BE2C (cell line): ENCODE measurements around the gene PCSK5.

ENCODE experiments used
- DNase-seq: peaks from one replicate; pipeline ENCODE4 v3.0.0-alpha.2; 2020
- H3K27me3 ChIP-seq: fragments of 250-450 bp; sonication (Bioruptor Pico); 2 replicates; pipeline ENCODE4 v1.5.1; 2020; ENCODE audit warnings: mild to moderate bottlenecking
- H3K36me3 ChIP-seq: fragments of 250-450 bp; sonication (Bioruptor Pico); 2 replicates; pipeline ENCODE4 v1.5.1; 2020; ENCODE audit warnings: mild to moderate bottlenecking
- H3K4me1 ChIP-seq: fragments of 250-450 bp; sonication (Bioruptor Pico); 2 replicates; pipeline ENCODE4 v1.5.1; 2020
- H3K4me3 ChIP-seq: 2 replicates; pipeline ENCODE4 v1.5.1; 2011; ENCODE audit warnings: low read depth, low read length
- H3K9me3 ChIP-seq: fragments of 250-450 bp; sonication (Bioruptor Pico); 2 replicates; pipeline ENCODE4 v1.5.1; 2020
- CTCF ChIP-seq: IDR thresholded peaks from 2 replicates; pipeline ENCODE4 v1.5.1; 2012; ENCODE audit warnings: mild to moderate bottlenecking, low read depth, low read length

PCSK5 gene

DNA sequence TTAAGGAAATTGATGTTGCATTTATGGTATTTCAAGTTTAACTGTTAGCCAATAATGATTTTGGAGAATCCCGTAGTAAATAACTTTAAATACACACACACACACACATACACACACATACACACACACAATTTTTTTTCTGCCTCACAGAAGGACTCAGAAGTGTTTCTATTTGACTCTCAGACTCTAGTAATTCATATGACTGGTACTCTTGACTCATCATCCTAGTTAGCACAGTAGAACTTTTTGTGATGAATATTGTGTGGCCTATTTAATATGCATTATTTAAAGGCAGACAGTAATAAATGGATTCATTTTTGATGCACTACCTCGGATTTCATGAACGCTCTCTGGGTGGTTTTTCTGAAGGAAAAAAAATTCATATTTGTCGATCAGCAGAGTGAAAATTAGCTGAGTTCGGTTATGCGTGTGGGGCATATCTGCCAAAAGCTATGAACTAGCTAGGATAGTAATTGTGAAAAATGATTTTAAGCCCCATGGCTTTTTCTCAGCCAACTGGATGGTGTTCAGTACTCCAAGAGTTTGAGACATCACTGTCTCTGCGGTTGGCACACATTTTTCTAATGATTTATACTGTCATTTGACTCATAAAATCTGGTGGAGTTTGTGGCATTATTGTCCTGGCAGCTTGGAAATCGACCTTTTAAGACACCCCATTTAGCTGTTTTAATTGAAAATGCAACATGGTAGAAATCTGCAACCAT, 102.2 kb downstream of the PCSK5 start:
- H3K27me3 ChIP-seq, result no peaks in the 10 kb centered on the region
- no peak for TF ChIP-seq CTCF
- no peak for DNase-seq
- no peaks in the 10 kb centered on the region for H3K4me1 ChIP-seq
- no peaks in the 10 kb centered on the region for H3K9me3 ChIP-seq
- H3K4me3 ChIP-seq, result no peak overlapping the region
- H3K36me3 ChIP-seq, result no peaks in the 10 kb centered on the region

DNA sequence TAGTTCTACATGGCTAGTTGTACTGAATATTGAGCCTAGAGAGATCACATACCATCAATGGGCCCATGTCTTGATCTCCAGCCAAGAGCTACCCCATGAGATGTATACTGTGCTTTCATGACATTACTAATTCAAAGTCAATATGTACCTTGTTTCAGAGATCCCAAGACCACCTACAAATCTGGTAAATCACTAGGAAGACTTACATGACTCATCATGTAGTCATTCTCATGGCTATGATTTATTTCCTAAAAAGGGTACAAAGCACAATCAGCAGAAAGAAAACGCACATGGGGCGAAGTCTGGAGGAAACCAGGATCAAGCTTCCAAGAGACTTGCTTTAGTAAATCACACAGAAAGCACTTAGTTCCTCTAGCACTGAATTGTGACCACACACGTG, 103.0 kb downstream of the PCSK5 start:
- no peaks in the 10 kb centered on the region for H3K36me3 ChIP-seq
- H3K27me3 ChIP-seq, result no peaks in the 10 kb centered on the region
- no peak for DNase-seq
- H3K4me1 ChIP-seq, result no peaks in the 10 kb centered on the region
- no peak for TF ChIP-seq CTCF
- no peak overlapping the region for H3K4me3 ChIP-seq
- no peaks in the 10 kb centered on the region for H3K9me3 ChIP-seq

DNA sequence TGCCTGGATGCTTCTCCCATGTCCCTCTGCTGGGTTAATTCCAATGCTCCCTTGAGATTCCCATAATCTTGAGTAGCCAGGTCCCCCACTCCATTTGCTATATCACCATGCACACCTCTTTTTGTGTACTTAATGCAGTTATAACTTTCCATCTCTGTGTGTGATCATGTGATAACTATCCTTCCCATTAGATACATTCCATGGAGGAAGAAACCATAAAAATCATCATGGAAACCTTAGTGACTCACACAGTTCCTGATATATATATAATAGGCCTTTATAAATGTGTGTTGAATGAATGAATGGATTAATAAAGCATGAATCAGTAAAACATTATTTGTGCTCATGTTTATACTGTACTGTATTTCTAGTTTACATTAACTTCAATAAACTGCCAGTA, 104.6 kb downstream of the PCSK5 start:
- no peaks in the 10 kb centered on the region for H3K9me3 ChIP-seq
- no peak for TF ChIP-seq CTCF
- H3K36me3 ChIP-seq, result no peaks in the 10 kb centered on the region
- no peak for DNase-seq
- H3K4me1 ChIP-seq, result no peaks in the 10 kb centered on the region
- no peak overlapping the region for H3K4me3 ChIP-seq
- H3K27me3 ChIP-seq, result peaks cover 7% of the 10 kb centered on the region

GRCh38 chr9:75996726-75997125, 106.3 kb downstream of the PCSK5 start:
- no peak for DNase-seq
- no peaks in the 10 kb centered on the region for H3K4me1 ChIP-seq
- H3K9me3 ChIP-seq, result no peaks in the 10 kb centered on the region
- no peaks in the 10 kb centered on the region for H3K36me3 ChIP-seq
- H3K4me3 ChIP-seq, result no peak overlapping the region
- TF ChIP-seq CTCF, result no peak
- H3K27me3 ChIP-seq, result peaks cover 8% of the 10 kb centered on the region

- peaks cover 12% of the 10 kb centered on the region for H3K27me3 ChIP-seq
- DNase-seq, result no peak
- H3K4me3 ChIP-seq, result no peak overlapping the region
- TF ChIP-seq CTCF, result no peak
- H3K36me3 ChIP-seq, result no peaks in the 10 kb centered on the region
- H3K9me3 ChIP-seq, result no peaks in the 10 kb centered on the region
- no peaks in the 10 kb centered on the region for H3K4me1 ChIP-seq
Observed at GRCh38 chr9:75997206-75997605, 106.7 kb downstream of the PCSK5 start.

- TF ChIP-seq CTCF, result no peak
- Histone ChIP-seq H3K4me3 (no peak overlapping the region), H3K9me3 (no peaks in the 10 kb centered on the region), H3K36me3 (no peaks in the 10 kb centered on the region), H3K4me1 (no peaks in the 10 kb centered on the region), H3K27me3 (peaks cover 18% of the 10 kb centered on the region)
- DNase-seq, result no peak
Observed at GRCh38 chr9:75998096-75998780, 107.8 kb downstream of the PCSK5 start.
